Measurements from ENCODE around the gene CDH19. TPM values are rescaled to one million over a fixed set of nuclear protein-coding genes. Genes with fewer than 3 reads are reported as not detected.

Gene CDH19, protein sequence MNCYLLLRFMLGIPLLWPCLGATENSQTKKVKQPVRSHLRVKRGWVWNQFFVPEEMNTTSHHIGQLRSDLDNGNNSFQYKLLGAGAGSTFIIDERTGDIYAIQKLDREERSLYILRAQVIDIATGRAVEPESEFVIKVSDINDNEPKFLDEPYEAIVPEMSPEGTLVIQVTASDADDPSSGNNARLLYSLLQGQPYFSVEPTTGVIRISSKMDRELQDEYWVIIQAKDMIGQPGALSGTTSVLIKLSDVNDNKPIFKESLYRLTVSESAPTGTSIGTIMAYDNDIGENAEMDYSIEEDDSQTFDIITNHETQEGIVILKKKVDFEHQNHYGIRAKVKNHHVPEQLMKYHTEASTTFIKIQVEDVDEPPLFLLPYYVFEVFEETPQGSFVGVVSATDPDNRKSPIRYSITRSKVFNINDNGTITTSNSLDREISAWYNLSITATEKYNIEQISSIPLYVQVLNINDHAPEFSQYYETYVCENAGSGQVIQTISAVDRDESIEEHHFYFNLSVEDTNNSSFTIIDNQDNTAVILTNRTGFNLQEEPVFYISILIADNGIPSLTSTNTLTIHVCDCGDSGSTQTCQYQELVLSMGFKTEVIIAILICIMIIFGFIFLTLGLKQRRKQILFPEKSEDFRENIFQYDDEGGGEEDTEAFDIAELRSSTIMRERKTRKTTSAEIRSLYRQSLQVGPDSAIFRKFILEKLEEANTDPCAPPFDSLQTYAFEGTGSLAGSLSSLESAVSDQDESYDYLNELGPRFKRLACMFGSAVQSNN
- total RNA-seq (2013; cell fraction: nucleolus; rRNA removed) = not detected in 2 replicates
- not detected in 2 replicates for total RNA-seq (2014; rRNA removed)
- not detected in 2 replicates for total RNA-seq (2014; rRNA removed; fragmentation: Illumina TruSeq; extraction: Trizol)
- total RNA-seq (2021) = not detected in 2 replicates
- polyA plus RNA-seq (2011; ENCODE audit: low read depth) = not detected
- not detected in 2 replicates for polyA plus RNA-seq (2011; rRNA removed)
- not detected in 2 replicates for polyA plus RNA-seq (2011; cell fraction: cytosol; rRNA removed)
- polyA plus RNA-seq (2011; cell fraction: nucleus; rRNA removed) = not detected in 2 replicates
- not detected in 2 replicates for polyA plus RNA-seq (2012)
- polyA plus RNA-seq (2014; fragmentation: Illumina TruSeq; extraction: Trizol) = 0.01 TPM in 1 of 2 replicates, not detected in the other
- not detected for polyA plus RNA-seq (2014; fragmentation: Nextera tagmentation; extraction: Ambion mirVana)
- polyA plus RNA-seq (2014; rRNA removed) = not detected in 2 replicates
- not detected for polyA plus RNA-seq (2016; fragmentation: Nextera tagmentation; extraction: Ambion mirVana)
- polyA minus RNA-seq (2011; rRNA and poly(A)+ RNA removed) = not detected in 2 replicates
- not detected in 2 replicates for polyA minus RNA-seq (2011; cell fraction: cytosol; rRNA and poly(A)+ RNA removed)
- polyA minus RNA-seq (2011; cell fraction: nucleus; rRNA and poly(A)+ RNA removed) = not detected in 2 replicates
- Bru-seq, nascent RNA = not detected
- BruChase-seq, experiment 1, labeled RNA remaining after a 6-hour chase = percentile 1 among the genes with signal in this experiment
- not detected for BruChase-seq, experiment 2, labeled RNA remaining after a 2-hour chase
- long read RNA-seq, experiment 1 = 0 reads
- long read RNA-seq, experiment 2 = 0 reads

DNA sequence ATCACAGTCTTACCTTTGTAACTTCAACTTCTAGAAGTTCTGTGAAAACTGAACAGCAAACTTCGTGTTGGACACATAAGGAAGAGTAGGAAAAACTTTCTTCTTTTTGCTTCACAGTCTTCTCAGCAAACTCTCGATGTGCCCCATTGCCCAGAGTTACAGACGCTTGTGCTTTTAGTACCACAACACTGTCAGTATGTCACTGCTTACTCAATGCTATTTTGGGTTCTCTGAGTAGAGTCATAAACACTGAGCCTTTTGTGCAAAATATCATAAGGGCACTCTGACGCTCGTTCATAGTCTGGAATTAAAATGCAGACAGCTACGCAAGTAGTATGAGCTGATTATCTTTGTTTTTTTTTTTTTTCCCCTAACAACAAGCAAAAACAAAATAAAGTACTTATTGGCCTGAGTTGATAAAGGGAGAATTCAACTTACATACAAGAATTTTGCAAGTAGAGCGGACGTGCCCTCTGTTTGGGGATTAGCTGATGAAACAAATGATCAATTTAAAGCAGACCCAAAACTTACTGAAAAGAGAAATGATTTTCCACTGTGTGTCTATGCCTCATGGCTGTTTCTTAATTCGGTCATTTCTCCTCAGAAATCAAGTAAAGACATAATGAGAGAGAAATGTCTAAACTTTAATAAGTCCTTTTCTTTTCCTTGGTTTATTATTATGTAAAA is at the start of gene CDH19:
Gene CDH19 (minus strand): TSS at position 150 of the 687 bp plus-strand sequence. CDS start 31,886 bp downstream, outside the sequence.
- Histone ChIP-seq H3K36me3 (ENCODE audit: control insufficient read depth in 2 of 2, insufficient read depth in 2 of 2, low read length in 1 of 2) (no peaks in the 10 kb centered on the region), H4K20me1 (ENCODE audit: control insufficient read depth, insufficient read depth) (no peaks in the 10 kb centered on the region), H3K79me2 (ENCODE audit: control insufficient read depth, insufficient read depth, low read length) (no peaks in the 10 kb centered on the region), H3K4me2 (ENCODE audit: control insufficient read depth, insufficient read depth) (no peak within 1 kb of the TSS), H3K27me3 (replicated peaks in 1 of 2; ENCODE audit: control insufficient read depth in 2 of 2, insufficient read depth in 2 of 2, low read length in 1 of 2) (no peaks in the 10 kb centered on the region), H3K4me3 (no peak within 1 kb of the TSS), H3K9me3 (replicated peaks; ENCODE audit: control insufficient read depth, insufficient read depth, low read length) (no peaks in the 10 kb centered on the region), H2AFZ (ENCODE audit: control insufficient read depth, low read depth, low read length) (no peak within 1 kb of the TSS), H3K4me1 (ENCODE audit: control insufficient read depth, insufficient read depth, low read length) (no peaks in the 10 kb centered on the region), H3K27ac (ENCODE audit: control insufficient read depth, insufficient read depth) (no peak within 1 kb of the TSS), H3K9ac (ENCODE audit: control insufficient read depth, insufficient read depth, low read length) (no peak within 1 kb of the TSS)
- SMC1A ChIA-PET (ENCODE audit: uncharacterized antibody, unreplicated experiment) = no interaction called here
- in situ Hi-C loops (cut with MboI) (no loop called here), intact Hi-C loops (cut with micrococcal nuclease; ENCODE audit: unreplicated experiment) (no loop called here)
- 27% methylated on average over 9 of the region's 9 CpGs for WGBS (ENCODE audit: insufficient coverage, insufficient replicate concordance, low lambda C conversion rate, missing lambda C conversion rate)
- no peak for ATAC-seq
- RAD21 ChIA-PET (ENCODE audit: unreplicated experiment) = no interaction called here
- no peak for TF ChIP-seq ZNF622 (IDR thresholded peaks at IDR 0.05)
- no peak for TF ChIP-seq WRNIP1 (IDR thresholded peaks at IDR 0.05; ENCODE audit: borderline replicate concordance, low read depth, low read length)
- TF ChIP-seq, protein P1, sequence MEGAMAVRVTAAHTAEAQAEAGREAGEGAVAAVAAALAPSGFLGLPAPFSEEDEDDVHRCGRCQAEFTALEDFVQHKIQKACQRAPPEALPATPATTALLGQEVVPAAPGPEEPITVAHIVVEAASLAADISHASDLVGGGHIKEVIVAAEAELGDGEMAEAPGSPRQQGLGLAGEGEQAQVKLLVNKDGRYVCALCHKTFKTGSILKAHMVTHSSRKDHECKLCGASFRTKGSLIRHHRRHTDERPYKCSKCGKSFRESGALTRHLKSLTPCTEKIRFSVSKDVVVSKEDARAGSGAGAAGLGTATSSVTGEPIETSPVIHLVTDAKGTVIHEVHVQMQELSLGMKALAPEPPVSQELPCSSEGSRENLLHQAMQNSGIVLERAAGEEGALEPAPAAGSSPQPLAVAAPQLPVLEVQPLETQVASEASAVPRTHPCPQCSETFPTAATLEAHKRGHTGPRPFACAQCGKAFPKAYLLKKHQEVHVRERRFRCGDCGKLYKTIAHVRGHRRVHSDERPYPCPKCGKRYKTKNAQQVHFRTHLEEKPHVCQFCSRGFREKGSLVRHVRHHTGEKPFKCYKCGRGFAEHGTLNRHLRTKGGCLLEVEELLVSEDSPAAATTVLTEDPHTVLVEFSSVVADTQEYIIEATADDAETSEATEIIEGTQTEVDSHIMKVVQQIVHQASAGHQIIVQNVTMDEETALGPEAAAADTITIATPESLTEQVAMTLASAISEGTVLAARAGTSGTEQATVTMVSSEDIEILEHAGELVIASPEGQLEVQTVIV (IDR thresholded peaks at IDR 0.05; ENCODE audit: borderline replicate concordance, partially characterized antibody) = no peak
- TF ChIP-seq, protein P2, sequence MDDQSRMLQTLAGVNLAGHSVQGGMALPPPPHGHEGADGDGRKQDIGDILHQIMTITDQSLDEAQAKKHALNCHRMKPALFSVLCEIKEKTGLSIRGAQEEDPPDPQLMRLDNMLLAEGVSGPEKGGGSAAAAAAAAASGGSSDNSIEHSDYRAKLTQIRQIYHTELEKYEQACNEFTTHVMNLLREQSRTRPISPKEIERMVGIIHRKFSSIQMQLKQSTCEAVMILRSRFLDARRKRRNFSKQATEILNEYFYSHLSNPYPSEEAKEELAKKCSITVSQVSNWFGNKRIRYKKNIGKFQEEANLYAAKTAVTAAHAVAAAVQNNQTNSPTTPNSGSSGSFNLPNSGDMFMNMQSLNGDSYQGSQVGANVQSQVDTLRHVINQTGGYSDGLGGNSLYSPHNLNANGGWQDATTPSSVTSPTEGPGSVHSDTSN (IDR thresholded peaks at IDR 0.05; ENCODE audit: insufficient replicate concordance, low read depth, low read length) = no peak
- TF ChIP-seq BMI1 (IDR thresholded peaks at IDR 0.05; ENCODE audit: borderline replicate concordance) = no peak
- no peak for TF ChIP-seq ATF3 (IDR thresholded peaks at IDR 0.05; ENCODE audit: borderline replicate concordance, extremely low read depth, low read depth, low read length)
- no peak for FAIRE-seq
- CTCF ChIA-PET = no interaction called here
- BruUV-seq (replicated peaks) = no TSS peak
- POLR2A ChIA-PET = no interaction called here
- no peak for DNase-seq (ENCODE audit: low read depth, low spot score)

Data from GM12878 (cell line).